Measurements from ENCODE around the gene WDR5B.
A peak's percentile ranks its signal among the peaks of the same experiment; 100 is the strongest.

The WDR5B gene

GRCh38 chr3:122389892-122390291, 26.0 kb downstream of the WDR5B start:
- H3K4me3 Mint-ChIP-seq = no peak overlapping the region
- no peak for DNase-seq
- H3K9me3 Mint-ChIP-seq = no peaks in the 10 kb centered on the region
- H3K36me3 Mint-ChIP-seq (ENCODE audit: low read depth) = peaks cover 35% of the 10 kb centered on the region
- peaks cover 8% of the 10 kb centered on the region for H3K27me3 Mint-ChIP-seq (ENCODE audit: low read depth, poor library complexity)
- H3K4me1 Mint-ChIP-seq = peaks cover 30% of the 10 kb centered on the region
- TF ChIP-seq, protein P1, sequence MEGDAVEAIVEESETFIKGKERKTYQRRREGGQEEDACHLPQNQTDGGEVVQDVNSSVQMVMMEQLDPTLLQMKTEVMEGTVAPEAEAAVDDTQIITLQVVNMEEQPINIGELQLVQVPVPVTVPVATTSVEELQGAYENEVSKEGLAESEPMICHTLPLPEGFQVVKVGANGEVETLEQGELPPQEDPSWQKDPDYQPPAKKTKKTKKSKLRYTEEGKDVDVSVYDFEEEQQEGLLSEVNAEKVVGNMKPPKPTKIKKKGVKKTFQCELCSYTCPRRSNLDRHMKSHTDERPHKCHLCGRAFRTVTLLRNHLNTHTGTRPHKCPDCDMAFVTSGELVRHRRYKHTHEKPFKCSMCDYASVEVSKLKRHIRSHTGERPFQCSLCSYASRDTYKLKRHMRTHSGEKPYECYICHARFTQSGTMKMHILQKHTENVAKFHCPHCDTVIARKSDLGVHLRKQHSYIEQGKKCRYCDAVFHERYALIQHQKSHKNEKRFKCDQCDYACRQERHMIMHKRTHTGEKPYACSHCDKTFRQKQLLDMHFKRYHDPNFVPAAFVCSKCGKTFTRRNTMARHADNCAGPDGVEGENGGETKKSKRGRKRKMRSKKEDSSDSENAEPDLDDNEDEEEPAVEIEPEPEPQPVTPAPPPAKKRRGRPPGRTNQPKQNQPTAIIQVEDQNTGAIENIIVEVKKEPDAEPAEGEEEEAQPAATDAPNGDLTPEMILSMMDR (IDR thresholded peaks at IDR 0.05) = no peak
- H3K27ac Mint-ChIP-seq = peak overlapping the region; percentile 31

DNA sequence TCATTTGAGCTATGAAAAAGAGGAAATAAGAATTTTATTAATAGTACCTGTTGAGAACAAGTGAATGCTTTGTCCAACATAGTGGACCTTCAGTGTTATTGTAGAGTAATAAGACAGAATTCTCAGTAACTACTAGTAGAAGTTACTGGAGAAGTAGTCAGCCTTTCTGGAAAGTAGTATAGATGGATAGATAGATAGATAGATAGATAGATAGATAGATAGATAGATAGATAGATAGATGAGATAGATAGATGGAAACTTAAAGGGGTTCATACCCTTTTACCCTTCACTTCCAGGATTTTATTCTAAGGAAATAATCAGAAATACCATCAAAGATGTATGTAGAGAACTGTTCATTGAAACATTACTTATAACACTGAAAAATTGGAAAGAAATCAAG, 26.7 kb downstream of the WDR5B start:
- Mint-ChIP-seq H3K4me1 (peaks cover 30% of the 10 kb centered on the region), H3K27ac (no peak overlapping the region), H3K4me3 (no peak overlapping the region), H3K36me3 (ENCODE audit: low read depth) (peaks cover 35% of the 10 kb centered on the region), H3K9me3 (no peaks in the 10 kb centered on the region), H3K27me3 (ENCODE audit: low read depth, poor library complexity) (peaks cover 8% of the 10 kb centered on the region)
- TF ChIP-seq, protein P1 (IDR thresholded peaks at IDR 0.05) = no peak
- no peak for DNase-seq

DNA sequence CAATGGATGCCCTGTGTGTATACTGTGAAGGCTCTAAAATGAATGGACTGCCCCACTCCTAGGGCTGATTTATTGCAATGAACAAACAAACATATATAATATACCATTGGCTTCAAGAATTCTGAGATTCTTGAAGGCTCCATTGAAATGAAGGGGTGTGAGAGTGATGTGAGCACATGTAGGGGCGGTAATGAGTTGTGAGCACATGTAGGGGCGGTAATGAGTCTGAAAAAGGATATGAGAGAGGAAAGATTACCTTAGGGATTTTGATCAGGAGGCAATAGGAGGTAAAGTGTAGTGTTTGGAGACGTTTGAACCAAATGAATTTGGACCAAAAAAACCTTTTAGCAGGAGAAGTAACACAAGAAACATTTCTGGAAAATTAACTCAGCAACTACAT, 28.2 kb downstream of the WDR5B start:
- no peaks in the 10 kb centered on the region for H3K9me3 Mint-ChIP-seq
- no peak for DNase-seq
- TF ChIP-seq, protein P1 (IDR thresholded peaks at IDR 0.05) = no peak

GRCh38 chr3:122383771-122384697, 31.8 kb downstream of the WDR5B start, which contains the start of gene FAM162A:
Gene FAM162A (plus strand): TSS chr3:122384182. CDS start chr3:122384266, 84 bp downstream.
- Mint-ChIP-seq H3K36me3 (ENCODE audit: low read depth) (peaks cover 30% of the 10 kb centered on the region), H3K4me1 (peaks cover 48% of the 10 kb centered on the region), H3K27ac (peak within 1 kb of the TSS; percentile 94), H3K27me3 (ENCODE audit: low read depth, poor library complexity) (peaks cover 7% of the 10 kb centered on the region), H3K4me3 (peak within 1 kb of the TSS; percentile 96), H3K9me3 (no peaks in the 10 kb centered on the region)
- TF ChIP-seq, protein P1 (IDR thresholded peaks at IDR 0.05) = peak; percentile 42
- DNase-seq = peak; percentile 96

More for the DNA sequence above, 28.2 kb downstream of the WDR5B start:
- Mint-ChIP-seq H3K36me3 (ENCODE audit: low read depth) (peaks cover 30% of the 10 kb centered on the region), H3K4me3 (no peak overlapping the region), H3K4me1 (peaks cover 31% of the 10 kb centered on the region), H3K27ac (no peak overlapping the region), H3K27me3 (ENCODE audit: low read depth, poor library complexity) (peaks cover 5% of the 10 kb centered on the region)

DNA sequence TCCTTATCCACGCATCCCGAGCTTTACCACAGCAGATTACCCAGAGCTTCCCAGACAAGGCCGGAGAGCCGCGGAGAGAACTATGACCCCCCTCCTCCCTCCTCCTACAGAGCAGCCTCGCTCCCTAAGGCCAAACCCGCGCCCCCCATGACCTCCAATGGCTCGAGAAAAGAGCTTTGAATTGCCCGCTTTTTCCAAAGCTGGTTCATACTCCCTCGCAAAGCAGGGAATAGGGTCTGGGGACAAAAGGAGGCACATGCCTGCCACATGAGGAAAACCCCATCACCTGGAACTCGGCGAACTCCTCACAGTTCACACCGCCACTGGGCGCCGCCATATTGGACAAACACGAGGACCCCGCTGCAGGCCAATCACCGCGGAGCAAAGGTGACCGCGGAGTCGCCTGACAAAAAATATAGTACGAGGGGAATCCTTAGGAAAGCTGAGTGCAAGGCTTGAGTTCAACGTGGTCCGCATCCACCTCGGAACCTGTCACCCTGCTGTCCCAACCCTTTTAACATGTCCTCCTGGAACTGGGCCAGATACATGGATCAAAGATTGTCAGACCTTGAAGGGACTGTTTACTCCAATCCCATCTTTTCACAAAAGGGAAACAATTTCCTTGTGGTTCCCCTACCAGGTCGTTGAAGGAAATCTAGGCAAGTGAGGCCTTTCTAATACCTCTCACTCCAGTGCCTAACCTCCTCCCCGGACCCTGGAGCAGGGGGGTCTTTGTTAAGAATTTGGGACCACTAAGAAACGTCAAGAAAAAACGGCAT, 32.8 kb downstream of the WDR5B start, which contains the start of gene MIX23:
MIX23 (minus strand) TSS at position 344 of the 779 bp plus-strand sequence; CDS start at position 337, 7 bp downstream.
- peaks cover 48% of the 10 kb centered on the region for H3K4me1 Mint-ChIP-seq
- H3K9me3 Mint-ChIP-seq = no peaks in the 10 kb centered on the region
- DNase-seq = peak; percentile 84
- peaks cover 7% of the 10 kb centered on the region for H3K27me3 Mint-ChIP-seq (ENCODE audit: low read depth, poor library complexity)
- H3K27ac Mint-ChIP-seq = peak within 1 kb of the TSS; percentile 94
- peak within 1 kb of the TSS; percentile 96 for H3K4me3 Mint-ChIP-seq
- H3K36me3 Mint-ChIP-seq (ENCODE audit: low read depth) = peaks cover 24% of the 10 kb centered on the region
- TF ChIP-seq, protein P1 (IDR thresholded peaks at IDR 0.05) = no peak
